ENCODE measurements around the gene TMEM212. TPM values are rescaled to one million over a fixed set of nuclear protein-coding genes. Genes with fewer than 3 reads are reported as not detected.

Gene TMEM212
- total and polyA plus RNA-seq, 2 experiments from 2014 or later = not detected

- in situ Hi-C loops (cut with MboI) = no loop called here
- Histone ChIP-seq H3K4me2 (ENCODE audit: unreplicated experiment) (no peak overlapping the region), H3K9me3 (ENCODE audit: low read depth) (no peaks in the 10 kb centered on the region), H3K27me3 (replicated peaks; ENCODE audit: insufficient read depth) (no peaks in the 10 kb centered on the region), H3K4me1 (ENCODE audit: insufficient read depth) (peaks cover 18% of the 10 kb centered on the region), H3K4me3 (no peak overlapping the region), H3K9me2 (ENCODE audit: insufficient read depth) (no peaks in the 10 kb centered on the region; the same call in 1 of the 2 replicates), H2AFZ (no peak overlapping the region), H4K20me1 (ENCODE audit: insufficient read depth) (no peaks in the 10 kb centered on the region), H3K79me2 (ENCODE audit: insufficient read depth) (no peaks in the 10 kb centered on the region), H3K27ac (no peak overlapping the region), H3F3A (ENCODE audit: insufficient read depth) (peaks cover 16% of the 10 kb centered on the region), H3K9ac (no peak overlapping the region), H3K36me3 (ENCODE audit: low read depth) (no peaks in the 10 kb centered on the region)
- no peak for TF ChIP-seq EZH2phosphoT487 (IDR thresholded peaks at IDR 0.05; ENCODE audit: insufficient read depth, low read depth)
- 97 to 100% methylated on average over 2 of the region's 2 CpGs for WGBS, 2 experiments (ENCODE audit: low coverage in 1 of 2, low lambda C conversion rate in 2 of 2, missing lambda C conversion rate in 2 of 2)
- no peak for DNase-seq
Measured at GRCh38 chr3:171840445-171840810, 2.7 kb upstream of the TMEM212 start.

GRCh38 chr3:171840811-171841619, 2.1 kb upstream of the TMEM212 start:
- Histone ChIP-seq H3K4me3 (no peak overlapping the region), H3K9me2 (ENCODE audit: insufficient read depth) (no peaks in the 10 kb centered on the region; the same call in 1 of the 2 replicates), H3K79me2 (ENCODE audit: insufficient read depth) (no peaks in the 10 kb centered on the region), H3K36me3 (ENCODE audit: low read depth) (no peaks in the 10 kb centered on the region), H3F3A (ENCODE audit: insufficient read depth) (peaks cover 16% of the 10 kb centered on the region), H4K20me1 (ENCODE audit: insufficient read depth) (no peaks in the 10 kb centered on the region), H2AFZ (no peak overlapping the region), H3K9me3 (ENCODE audit: low read depth) (no peaks in the 10 kb centered on the region), H3K9ac (no peak overlapping the region), H3K4me1 (ENCODE audit: insufficient read depth) (peaks cover 18% of the 10 kb centered on the region), H3K4me2 (ENCODE audit: unreplicated experiment) (no peak overlapping the region), H3K27me3 (replicated peaks; ENCODE audit: insufficient read depth) (no peaks in the 10 kb centered on the region), H3K27ac (no peak overlapping the region)
- WGBS, 2 experiments (ENCODE audit: low coverage in 1 of 2, low lambda C conversion rate in 2 of 2, missing lambda C conversion rate in 2 of 2) = 69 to 73% methylated on average over 6 of the region's 6 CpGs
- no peak for TF ChIP-seq EZH2phosphoT487 (IDR thresholded peaks at IDR 0.05; ENCODE audit: insufficient read depth, low read depth)
- TF ChIP-seq EZH2 (IDR thresholded peaks at IDR 0.05; ENCODE audit: insufficient read depth, poor library complexity, severe bottlenecking) = no peak
- no peak for DNase-seq
- in situ Hi-C loops (cut with MboI) = no loop called here

- Histone ChIP-seq H3K4me3 (no peak overlapping the region), H3K9me3 (ENCODE audit: low read depth) (no peaks in the 10 kb centered on the region), H3K79me2 (ENCODE audit: insufficient read depth) (no peaks in the 10 kb centered on the region), H3K9me2 (ENCODE audit: insufficient read depth) (no peaks in the 10 kb centered on the region; the same call in 1 of the 2 replicates), H2AFZ (no peak overlapping the region), H3K4me2 (ENCODE audit: unreplicated experiment) (no peak overlapping the region), H4K20me1 (ENCODE audit: insufficient read depth) (no peaks in the 10 kb centered on the region), H3K9ac (no peak overlapping the region), H3K36me3 (ENCODE audit: low read depth) (no peaks in the 10 kb centered on the region), H3K27ac (no peak overlapping the region), H3K27me3 (replicated peaks; ENCODE audit: insufficient read depth) (no peaks in the 10 kb centered on the region), H3F3A (ENCODE audit: insufficient read depth) (peaks cover 21% of the 10 kb centered on the region), H3K4me1 (ENCODE audit: insufficient read depth) (peaks cover 22% of the 10 kb centered on the region)
- 95 to 96% methylated on average over 1 of the region's 1 CpG for WGBS, 2 experiments (ENCODE audit: low coverage in 1 of 2, low lambda C conversion rate in 2 of 2, missing lambda C conversion rate in 2 of 2)
- DNase-seq = peak; percentile 50
- TF ChIP-seq EZH2 (IDR thresholded peaks at IDR 0.05; ENCODE audit: insufficient read depth, poor library complexity, severe bottlenecking) (no peak), EZH2phosphoT487 (IDR thresholded peaks at IDR 0.05; ENCODE audit: insufficient read depth, low read depth) (no peak)
- in situ Hi-C loops (cut with MboI) = no loop called here
Measured at GRCh38 chr3:171841620-171842000, 1.5 kb upstream of the TMEM212 start.

GRCh38 chr3:171844873-171845272, 1.7 kb downstream of the TMEM212 start:
- no peaks in the 10 kb centered on the region for H3K9me3 ChIP-seq (ENCODE audit: low read depth)
- H3K4me1 ChIP-seq (ENCODE audit: insufficient read depth) = peaks cover 12% of the 10 kb centered on the region; the same call in 1 of the 2 replicates
- no peaks in the 10 kb centered on the region for H3K36me3 ChIP-seq (ENCODE audit: low read depth)
- peaks cover 8% of the 10 kb centered on the region; the same call in 1 of the 2 replicates for H3F3A ChIP-seq (ENCODE audit: insufficient read depth)
- H3K9ac ChIP-seq = no peak overlapping the region
- in situ Hi-C loops (cut with MboI) = no loop called here
- H4K20me1 ChIP-seq (ENCODE audit: insufficient read depth) = no peaks in the 10 kb centered on the region
- no peaks in the 10 kb centered on the region for H3K79me2 ChIP-seq (ENCODE audit: insufficient read depth)
- H3K9me2 ChIP-seq (ENCODE audit: insufficient read depth) = no peaks in the 10 kb centered on the region; the same call in 1 of the 2 replicates
- H2AFZ ChIP-seq = no peak overlapping the region
- TF ChIP-seq EZH2 (IDR thresholded peaks at IDR 0.05; ENCODE audit: insufficient read depth, poor library complexity, severe bottlenecking) (no peak), EZH2phosphoT487 (IDR thresholded peaks at IDR 0.05; ENCODE audit: insufficient read depth, low read depth) (no peak)
- H3K4me3 ChIP-seq = no peak overlapping the region
- H3K27ac ChIP-seq = no peak overlapping the region
- no peak for DNase-seq
- 99 to 100% methylated on average over 2 of the region's 2 CpGs for WGBS, 2 experiments (ENCODE audit: low coverage in 1 of 2, low lambda C conversion rate in 2 of 2, missing lambda C conversion rate in 2 of 2)
- H3K27me3 ChIP-seq (replicated peaks; ENCODE audit: insufficient read depth) = no peaks in the 10 kb centered on the region
- no peak overlapping the region for H3K4me2 ChIP-seq (ENCODE audit: unreplicated experiment)

Data from GM23248 (cell line).